Liver (tissue), 9 donors: ENCODE measurements around the gene ZNF618. TPM values are rescaled to one million over a fixed set of nuclear protein-coding genes. Genes with fewer than 3 reads are reported as not detected.
A peak's percentile ranks its signal among the peaks of the same experiment; 100 is the strongest.

Source experiments
- DNase-seq: peaks from one replicate; pipeline ENCODE4 v3.0.0-alpha.2; 2017; ENCODE audit warnings: low spot score
- H3K27ac ChIP-seq, 2 donors: one replicate each; pipeline ENCODE4 v1.7.0; 2013; ENCODE audit warnings: inconsistent platforms in 2 of 2, low read length in 2 of 2, control low read depth in 1 of 2, low read depth in 1 of 2, mild to moderate bottlenecking in 1 of 2
- H3K27me3 ChIP-seq, 4 donors: one replicate each; pipeline versions ENCODE4 v1.6.1 to v1.7.0; 2013; ENCODE audit warnings: low read length in 3 of 4, inconsistent platforms in 1 of 4, mild to moderate bottlenecking in 1 of 4, moderate library complexity in 1 of 4; ENCODE audit not compliant: control insufficient read depth in 4 of 4, insufficient read depth in 4 of 4
- H3K36me3 ChIP-seq, 4 donors: one replicate each; pipeline versions ENCODE4 v1.6.1 to v1.7.0; 2013; ENCODE audit warnings: low read length in 3 of 4, mild to moderate bottlenecking in 3 of 4, low read depth in 1 of 4, moderate library complexity in 1 of 4; ENCODE audit not compliant: control insufficient read depth in 4 of 4, insufficient read depth in 3 of 4
- H3K4me1 ChIP-seq, 4 donors: one replicate each; pipeline versions ENCODE4 v1.6.1 to v1.7.0; 2013; ENCODE audit warnings: low read length in 3 of 4, mild to moderate bottlenecking in 3 of 4, moderate library complexity in 1 of 4; ENCODE audit not compliant: control insufficient read depth in 4 of 4, insufficient read depth in 4 of 4
- H3K4me3 ChIP-seq, 3 donors: one replicate each; pipeline versions ENCODE4 v1.6.1 to v1.7.0; 2013; ENCODE audit warnings: low read length in 3 of 3, control low read depth in 1 of 3, low read depth in 1 of 3, mild to moderate bottlenecking in 1 of 3
- H3K9ac ChIP-seq, 2 donors: one replicate each; pipeline ENCODE4 v1.7.0; 2013; ENCODE audit warnings: low read length in 2 of 2, mild to moderate bottlenecking in 2 of 2, moderate library complexity in 2 of 2, control low read depth in 1 of 2, low read depth in 1 of 2
- H3K9me3 ChIP-seq, 4 donors: one replicate each; pipeline versions ENCODE4 v1.6.1 to v1.7.0; 2013; ENCODE audit warnings: low read length in 3 of 4; ENCODE audit not compliant: control insufficient read depth in 4 of 4
- EGR1 ChIP-seq, 2 donors: IDR thresholded peaks; 2 replicates each; pipeline ENCODE4 v1.6.1; 2016 to 2018; ENCODE audit warnings: antibody characterized with exemption in 2 of 2, low read depth in 2 of 2
- FOXA1 ChIP-seq: IDR thresholded peaks from 2 replicates; pipeline ENCODE4 v1.6.1; 2016; ENCODE audit warnings: antibody characterized with exemption
- FOXA2 ChIP-seq: IDR thresholded peaks from 2 replicates; pipeline ENCODE4 v1.6.1; 2016; ENCODE audit warnings: antibody characterized with exemption
- GABPA ChIP-seq, 2 donors: IDR thresholded peaks in 1 of 2; conservative IDR thresholded peaks in 1 of 2; 2 replicates each; pipeline ENCODE4 v1.6.1; 2016; ENCODE audit warnings: antibody characterized with exemption in 2 of 2, mild to moderate bottlenecking in 1 of 2, moderate library complexity in 1 of 2
- JUND ChIP-seq, 2 donors: IDR thresholded peaks; 2 replicates each; pipeline ENCODE4 v1.6.1; 2016; ENCODE audit warnings: antibody characterized with exemption in 2 of 2
- RAD21 ChIP-seq, 2 donors: IDR thresholded peaks; 2 replicates each; pipeline ENCODE4 v1.6.1; 2016; ENCODE audit warnings: antibody characterized with exemption in 2 of 2, mild to moderate bottlenecking in 2 of 2
- RXRA ChIP-seq, 2 donors: IDR thresholded peaks; 2 replicates each; pipeline ENCODE4 v1.6.1; 2017 to 2018; ENCODE audit warnings: antibody characterized with exemption in 2 of 2, mild to moderate bottlenecking in 1 of 2
- SP1 ChIP-seq: IDR thresholded peaks from 2 replicates; pipeline ENCODE4 v1.6.1; 2018; ENCODE audit warnings: antibody characterized with exemption, mild to moderate bottlenecking
- TAF1 ChIP-seq: conservative IDR thresholded peaks from 2 replicates; pipeline ENCODE4 v1.6.1; 2016; ENCODE audit warnings: antibody characterized with exemption, mild to moderate bottlenecking
- ZBTB33 ChIP-seq: IDR thresholded peaks from 2 replicates; pipeline ENCODE4 v1.6.1; 2016; ENCODE audit warnings: antibody characterized with exemption
- WGBS: extraction: QIAGEN DNeasy Blood & Tissue Kit; methylation state at CpG from one replicate; pipeline ENCODE4 v1.1.7; 2013; 5-methylcytosine and 5-hydroxymethylcytosine counted together
- polyA plus RNA-seq, 2 donors: library from polyadenylated mRNA; stranded (reverse) in 1 of 2; unstranded in 1 of 2; fragments of 200-250 nt in 1 of 2; fragments of >200 nt in 1 of 2; fragmentation: Nextera tagmentation in 1 of 2; extraction: Ambion mirVana in 1 of 2; gene quantifications; one replicate each; pipeline versions ENCODE4 v1.2.1 to v1.2.3, GENCODE V29; 2013 to 2015
- total RNA-seq, 2 donors: library from RNA; depleted of rRNA; stranded (reverse); fragments of >200 nt; gene quantifications; one replicate each; pipeline ENCODE4 v1.2.3, GENCODE V29; 2014
- TF ChIP-seq, protein P1 (sequence below): IDR thresholded peaks from 2 replicates; pipeline ENCODE4 v1.6.1; 2016; ENCODE audit warnings: antibody characterized with exemption, mild to moderate bottlenecking
- TF ChIP-seq, protein P2 (sequence below): IDR thresholded peaks from 2 replicates; pipeline ENCODE4 v1.6.1; 2016; ENCODE audit warnings: antibody characterized with exemption
- TF ChIP-seq, protein P3 (sequence below): fragments of 150-350 bp; IDR thresholded peaks from 2 replicates; pipeline ENCODE4 v1.5.1; 2017; ENCODE audit warnings: improper control_type of control experiment, low read depth, low read length; ENCODE audit not compliant: missing input control
- donor health status: healthy.
- donor health status: healthy.
- donor health status: healthy.
- donor health status: healthy.
- donor health status: healthy.

The ZNF618 gene
- total and polyA plus RNA-seq, 4 donors = 2.2 to 6.5 (median 3.7) TPM

DNA sequence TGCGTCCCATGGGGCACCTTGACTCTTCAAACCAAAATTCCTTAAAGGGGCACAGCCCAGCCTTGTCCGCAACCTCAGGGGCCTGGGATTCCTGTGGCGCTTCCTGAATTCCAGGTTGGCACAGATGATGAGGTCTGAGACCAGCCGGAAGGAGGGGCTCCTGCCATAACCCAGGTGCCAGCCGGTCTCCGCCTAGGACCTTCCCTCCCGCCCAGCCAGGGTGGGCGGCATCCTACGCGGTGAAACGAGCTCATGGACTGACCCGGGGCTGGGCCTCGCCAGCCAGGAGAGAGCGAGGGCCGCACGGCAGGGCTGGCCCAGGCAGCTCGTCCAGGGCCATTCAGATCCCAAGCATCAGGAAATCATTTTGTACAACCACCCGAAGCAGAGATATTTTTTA is 179.0 kb downstream of the ZNF618 start:
- no peak overlapping the region for H3K4me3 ChIP-seq
- peak; percentile 17 for DNase-seq
- no peaks in the 10 kb centered on the region for H3K9me3 ChIP-seq
- H3K4me1 ChIP-seq = no peaks in the 10 kb centered on the region
- TF ChIP-seq EGR1 (IDR thresholded peaks at IDR 0.05; ENCODE audit: low read depth in 2 of 2) = no peak
- H3K27me3 ChIP-seq = no peaks in the 10 kb centered on the region
- no peak overlapping the region for H3K27ac ChIP-seq
- no peak overlapping the region for H3K9ac ChIP-seq
- 93% methylated on average over 18 of the region's 18 CpGs for WGBS
- peaks cover 0 to 8% (median 4%) of the 10 kb centered on the region in 4 donors for H3K36me3 ChIP-seq

GRCh38 chr9:114055894-114056293 is 179.8 kb downstream of the ZNF618 start:
- no peak overlapping the region for H3K9ac ChIP-seq
- H3K27ac ChIP-seq = no peak overlapping the region
- no peak for TF ChIP-seq GABPA (IDR thresholded peaks at IDR 0.05 in 1 of 2, conservative IDR thresholded peaks at IDR 0.05 in 1 of 2)
- WGBS = 95% methylated on average over 7 of the region's 7 CpGs
- H3K27me3 ChIP-seq = no peaks in the 10 kb centered on the region
- no peaks in the 10 kb centered on the region for H3K9me3 ChIP-seq
- H3K4me3 ChIP-seq = no peak overlapping the region
- peaks cover 5 to 12% (median 12%) of the 10 kb centered on the region in 4 donors for H3K36me3 ChIP-seq
- DNase-seq = peak; percentile 2
- H3K4me1 ChIP-seq = no peaks in the 10 kb centered on the region

DNA sequence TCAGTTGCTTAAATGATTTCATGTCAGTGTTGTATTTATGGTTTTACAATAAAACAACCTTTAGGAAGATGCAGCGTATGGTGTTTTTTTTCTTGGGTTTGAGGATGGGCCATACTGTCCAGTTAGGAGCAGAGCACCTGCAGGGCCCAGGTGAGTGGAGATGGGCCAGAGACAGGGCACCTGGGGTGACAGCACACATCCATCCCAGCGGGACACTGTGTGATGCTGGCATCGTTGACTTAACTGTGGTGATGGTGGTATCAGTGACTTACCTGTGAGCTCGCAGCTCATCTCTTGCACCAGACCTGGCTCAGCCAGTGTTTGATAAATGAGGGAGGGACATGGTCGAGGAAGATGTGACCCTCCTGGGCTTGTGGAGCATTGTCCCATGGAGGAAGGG is 180.4 kb downstream of the ZNF618 start:
- H3K9ac ChIP-seq = no peak overlapping the region
- H3K9me3 ChIP-seq = no peaks in the 10 kb centered on the region
- DNase-seq = no peak
- H3K4me1 ChIP-seq = no peaks in the 10 kb centered on the region
- H3K27ac ChIP-seq = no peak overlapping the region
- 91% methylated on average over 5 of the region's 5 CpGs for WGBS
- no peaks in the 10 kb centered on the region for H3K27me3 ChIP-seq
- H3K4me3 ChIP-seq = no peak overlapping the region
- H3K36me3 ChIP-seq = peaks cover 8 to 17% (median 15%) of the 10 kb centered on the region in 4 donors
- TF ChIP-seq GABPA (IDR thresholded peaks at IDR 0.05 in 1 of 2, conservative IDR thresholded peaks at IDR 0.05 in 1 of 2) (no peak), RXRA (IDR thresholded peaks at IDR 0.05) (no peak), RAD21 (IDR thresholded peaks at IDR 0.05) (no peak), TAF1 (no peak)
- TF ChIP-seq, protein P1, sequence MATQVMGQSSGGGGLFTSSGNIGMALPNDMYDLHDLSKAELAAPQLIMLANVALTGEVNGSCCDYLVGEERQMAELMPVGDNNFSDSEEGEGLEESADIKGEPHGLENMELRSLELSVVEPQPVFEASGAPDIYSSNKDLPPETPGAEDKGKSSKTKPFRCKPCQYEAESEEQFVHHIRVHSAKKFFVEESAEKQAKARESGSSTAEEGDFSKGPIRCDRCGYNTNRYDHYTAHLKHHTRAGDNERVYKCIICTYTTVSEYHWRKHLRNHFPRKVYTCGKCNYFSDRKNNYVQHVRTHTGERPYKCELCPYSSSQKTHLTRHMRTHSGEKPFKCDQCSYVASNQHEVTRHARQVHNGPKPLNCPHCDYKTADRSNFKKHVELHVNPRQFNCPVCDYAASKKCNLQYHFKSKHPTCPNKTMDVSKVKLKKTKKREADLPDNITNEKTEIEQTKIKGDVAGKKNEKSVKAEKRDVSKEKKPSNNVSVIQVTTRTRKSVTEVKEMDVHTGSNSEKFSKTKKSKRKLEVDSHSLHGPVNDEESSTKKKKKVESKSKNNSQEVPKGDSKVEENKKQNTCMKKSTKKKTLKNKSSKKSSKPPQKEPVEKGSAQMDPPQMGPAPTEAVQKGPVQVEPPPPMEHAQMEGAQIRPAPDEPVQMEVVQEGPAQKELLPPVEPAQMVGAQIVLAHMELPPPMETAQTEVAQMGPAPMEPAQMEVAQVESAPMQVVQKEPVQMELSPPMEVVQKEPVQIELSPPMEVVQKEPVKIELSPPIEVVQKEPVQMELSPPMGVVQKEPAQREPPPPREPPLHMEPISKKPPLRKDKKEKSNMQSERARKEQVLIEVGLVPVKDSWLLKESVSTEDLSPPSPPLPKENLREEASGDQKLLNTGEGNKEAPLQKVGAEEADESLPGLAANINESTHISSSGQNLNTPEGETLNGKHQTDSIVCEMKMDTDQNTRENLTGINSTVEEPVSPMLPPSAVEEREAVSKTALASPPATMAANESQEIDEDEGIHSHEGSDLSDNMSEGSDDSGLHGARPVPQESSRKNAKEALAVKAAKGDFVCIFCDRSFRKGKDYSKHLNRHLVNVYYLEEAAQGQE = no peak
- TF ChIP-seq, protein P2, sequence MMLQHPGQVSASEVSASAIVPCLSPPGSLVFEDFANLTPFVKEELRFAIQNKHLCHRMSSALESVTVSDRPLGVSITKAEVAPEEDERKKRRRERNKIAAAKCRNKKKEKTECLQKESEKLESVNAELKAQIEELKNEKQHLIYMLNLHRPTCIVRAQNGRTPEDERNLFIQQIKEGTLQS = no peak

DNA sequence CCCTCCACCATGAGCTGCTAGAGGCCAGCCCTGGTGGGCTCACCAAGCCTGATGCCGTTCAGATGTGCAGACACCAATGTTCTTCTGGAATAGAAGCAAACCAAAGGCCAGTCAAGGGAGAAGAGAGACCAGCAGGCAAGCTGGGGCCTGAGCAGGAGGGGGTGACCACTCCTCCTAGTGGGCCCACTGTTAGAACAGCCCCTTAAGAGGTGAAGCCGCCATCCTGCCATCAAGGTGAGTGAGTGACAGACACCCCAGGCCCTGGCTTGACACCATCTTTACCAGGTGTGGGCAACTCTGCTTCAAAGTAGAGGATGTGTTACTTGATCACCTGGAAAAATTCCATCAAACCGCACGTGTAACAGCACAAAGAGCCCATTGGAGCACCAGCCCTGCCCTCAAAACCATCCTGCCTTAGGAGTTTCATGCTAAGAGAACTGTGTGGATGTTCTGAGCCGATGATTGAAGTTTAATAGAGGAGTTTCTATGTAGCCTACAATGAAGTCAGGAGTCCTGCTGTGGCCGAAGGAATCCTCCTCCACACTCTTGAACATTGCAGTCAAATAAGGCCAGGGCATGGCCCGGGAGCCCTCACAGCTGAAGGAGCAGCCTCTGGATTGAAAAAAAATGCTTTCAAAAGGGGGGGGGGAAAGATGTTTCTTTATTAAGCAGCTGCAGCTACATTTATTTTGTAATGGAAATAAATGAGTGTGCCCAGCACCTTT is 181.2 kb downstream of the ZNF618 start:
- WGBS = 81% methylated on average over 7 of the region's 7 CpGs
- DNase-seq = no peak
- no peak overlapping the region for H3K9ac ChIP-seq
- peaks cover 8 to 23% (median 20%) of the 10 kb centered on the region in 4 donors for H3K36me3 ChIP-seq
- H3K4me3 ChIP-seq = no peak overlapping the region
- H3K27me3 ChIP-seq = no peaks in the 10 kb centered on the region
- H3K4me1 ChIP-seq = peaks cover 0 to 2% (median 0%) of the 10 kb centered on the region in 4 donors
- no peak overlapping the region for H3K27ac ChIP-seq
- no peaks in the 10 kb centered on the region for H3K9me3 ChIP-seq
- TF ChIP-seq FOXA1 (no peak), ZBTB33 (no peak), FOXA2 (no peak), JUND (IDR thresholded peaks at IDR 0.05) (no peak), RXRA (IDR thresholded peaks at IDR 0.05) (no peak), SP1 (no peak)
- TF ChIP-seq, protein P3, sequence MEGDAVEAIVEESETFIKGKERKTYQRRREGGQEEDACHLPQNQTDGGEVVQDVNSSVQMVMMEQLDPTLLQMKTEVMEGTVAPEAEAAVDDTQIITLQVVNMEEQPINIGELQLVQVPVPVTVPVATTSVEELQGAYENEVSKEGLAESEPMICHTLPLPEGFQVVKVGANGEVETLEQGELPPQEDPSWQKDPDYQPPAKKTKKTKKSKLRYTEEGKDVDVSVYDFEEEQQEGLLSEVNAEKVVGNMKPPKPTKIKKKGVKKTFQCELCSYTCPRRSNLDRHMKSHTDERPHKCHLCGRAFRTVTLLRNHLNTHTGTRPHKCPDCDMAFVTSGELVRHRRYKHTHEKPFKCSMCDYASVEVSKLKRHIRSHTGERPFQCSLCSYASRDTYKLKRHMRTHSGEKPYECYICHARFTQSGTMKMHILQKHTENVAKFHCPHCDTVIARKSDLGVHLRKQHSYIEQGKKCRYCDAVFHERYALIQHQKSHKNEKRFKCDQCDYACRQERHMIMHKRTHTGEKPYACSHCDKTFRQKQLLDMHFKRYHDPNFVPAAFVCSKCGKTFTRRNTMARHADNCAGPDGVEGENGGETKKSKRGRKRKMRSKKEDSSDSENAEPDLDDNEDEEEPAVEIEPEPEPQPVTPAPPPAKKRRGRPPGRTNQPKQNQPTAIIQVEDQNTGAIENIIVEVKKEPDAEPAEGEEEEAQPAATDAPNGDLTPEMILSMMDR = no peak
